T-cell (primary cell): ENCODE measurements around the gene DYRK4. TPM values are rescaled to one million over a fixed set of nuclear protein-coding genes. Genes with fewer than 3 reads are reported as not detected.

Experiments
- ATAC-seq, 4 experiments: fragments of 200-7000 bp in 3 of 4; fragments of 150-1000 bp in 1 of 4; cut with Tn5 transposase; replicated peaks in 1 of 4; 1 replicate in 3 of 4; 2 replicates in 1 of 4; pipeline ENCODE4 v1.10.0; 2021; ENCODE audit warnings: moderate library complexity in 3 of 4, mild to moderate bottlenecking in 2 of 4, moderate number of reproducible peaks in 1 of 4
- CTCF ChIA-PET, 2 donors: fragments of 300-600 bp; sonication (Branson Sonifier 250); formaldehyde crosslinking; loops; one replicate each; lab custom pipeline; 2022; ENCODE audit warnings: antibody characterized with exemption in 2 of 2; lab: Charles Lee
- POLR2A ChIA-PET, 2 donors: fragments of 300-600 bp; sonication (Branson Sonifier 250); formaldehyde crosslinking; loops; one replicate each; lab custom pipeline; 2022; ENCODE audit warnings: antibody characterized with exemption in 2 of 2; lab: Charles Lee
- DNase-seq, 35 experiments: peaks; one replicate each; pipeline versions ENCODE4 v3.0.0 to v3.0.0-alpha.2; 2013 to 2023
- H3K27ac ChIP-seq: one replicate; pipeline ENCODE4 v1.5.1; 2013; ENCODE audit warnings: low read length
- H3K27me3 ChIP-seq, 2 experiments: replicated peaks in 1 of 2; 1 replicate in 1 of 2; 2 replicates in 1 of 2; pipeline versions ENCODE4 v1.6.1 to v1.7.0; 2013; ENCODE audit warnings: low read length in 1 of 2, mixed read lengths in 1 of 2; ENCODE audit not compliant: control insufficient read depth in 2 of 2, insufficient read depth in 2 of 2; ENCODE audit errors: extremely low read depth in 1 of 2
- H3K36me3 ChIP-seq, 2 donors: 1 replicate in 1 of 2; 2 replicates in 1 of 2; pipeline versions ENCODE4 v1.6.1 to v1.7.0; 2013; ENCODE audit warnings: low read length in 1 of 2; ENCODE audit not compliant: control insufficient read depth in 2 of 2, insufficient read depth in 1 of 2; ENCODE audit errors: extremely low read depth in 1 of 2
- H3K4me1 ChIP-seq, 2 experiments: 1 replicate in 1 of 2; 2 replicates in 1 of 2; pipeline versions ENCODE4 v1.6.1 to v1.7.0; 2013; ENCODE audit warnings: low read length in 2 of 2, mixed read lengths in 1 of 2; ENCODE audit not compliant: insufficient read depth in 2 of 2, control insufficient read depth in 1 of 2; ENCODE audit errors: extremely low read depth in 1 of 2
- H3K4me3 ChIP-seq, 2 donors: 1 replicate in 1 of 2; 2 replicates in 1 of 2; pipeline versions ENCODE4 v1.5.1 to v1.7.0; 2013; ENCODE audit warnings: mild to moderate bottlenecking in 2 of 2, low read length in 1 of 2, moderate library complexity in 1 of 2; ENCODE audit not compliant: control insufficient read depth in 1 of 2; ENCODE audit errors: extremely low read depth in 1 of 2
- H3K9me3 ChIP-seq: 2 replicates; pipeline ENCODE4 v1.7.0; 2013
- H3K27ac Mint-ChIP-seq, 2 donors: one replicate each; pipeline ENCODE4 v1.8.0; 2020 to 2021; ENCODE audit warnings: mild to moderate bottlenecking in 2 of 2, mixed read lengths in 2 of 2
- H3K27me3 Mint-ChIP-seq, 2 donors: one replicate each; pipeline ENCODE4 v1.8.0; 2021 to 2022; ENCODE audit warnings: mixed read lengths in 2 of 2
- H3K36me3 Mint-ChIP-seq: one replicate; pipeline ENCODE4 v1.8.0; 2021; ENCODE audit warnings: mixed read lengths
- H3K4me1 Mint-ChIP-seq, 3 donors: one replicate each; pipeline ENCODE4 v1.8.0; 2020 to 2022; ENCODE audit warnings: mixed read lengths in 3 of 3, mild to moderate bottlenecking in 1 of 3
- H3K4me3 Mint-ChIP-seq, 3 donors: one replicate each; pipeline ENCODE4 v1.8.0; 2020 to 2022; ENCODE audit warnings: mild to moderate bottlenecking in 3 of 3, mixed read lengths in 3 of 3, moderate library complexity in 3 of 3
- H3K9me3 Mint-ChIP-seq, 3 donors: one replicate each; pipeline ENCODE4 v1.8.0; 2020 to 2022; ENCODE audit warnings: mixed read lengths in 3 of 3
- WGBS: methylation state at CpG from one replicate; pipeline ENCODE4 v1.1.5; 2013; ENCODE audit warnings: missing lambda C conversion rate; ENCODE audit not compliant: insufficient coverage; 5-methylcytosine and 5-hydroxymethylcytosine counted together
- total RNA-seq, 35 experiments: library from RNA in 6 of 35; stranded (reverse) in 6 of 35; fragments of 120-200 nt in 1 of 35; gene quantifications; one replicate each; pipeline versions ENCODE4 v1.2.1 to v1.2.4 and lab custom pipeline; 2013 to 2026

The DYRK4 gene
- total RNA-seq, 5 donors from 2014 or later (not counting 1 experiment from before 2014, with no cell fraction given) = 11.0 to 24.8 (median 17.6) TPM

GRCh38 chr12:4584896-4585295 lies 22.9 kb downstream of the DYRK4 start:
- H3K36me3 Mint-ChIP-seq = no peaks in the 10 kb centered on the region
- Histone ChIP-seq H3K27me3 (peaks cover 0 to 25% of the 10 kb centered on the region in 2 experiments), H3K9me3 (no peaks in the 10 kb centered on the region), H3K36me3 (no peaks in the 10 kb centered on the region), H3K4me1 (no peaks in the 10 kb centered on the region), H3K27ac (no peak overlapping the region), H3K4me3 (no peak overlapping the region)
- CTCF ChIA-PET = no interaction called here
- H3K9me3 Mint-ChIP-seq = no peaks in the 10 kb centered on the region
- DNase-seq (no peak), ATAC-seq (no peak)
- WGBS = 90% methylated on average over 7 of the region's 7 CpGs
- no peak overlapping the region for H3K27ac Mint-ChIP-seq
- POLR2A ChIA-PET = no interaction called here
- no peak overlapping the region for H3K4me3 Mint-ChIP-seq
- H3K27me3 Mint-ChIP-seq = peaks cover 19 to 20% of the 10 kb centered on the region in 2 donors
- H3K4me1 Mint-ChIP-seq = no peaks in the 10 kb centered on the region

- DNase-seq (no peak), ATAC-seq (no peak)
- Mint-ChIP-seq H3K4me3 (no peak overlapping the region), H3K36me3 (no peaks in the 10 kb centered on the region), H3K27me3 (peaks cover 15 to 16% of the 10 kb centered on the region in 2 donors), H3K9me3 (no peaks in the 10 kb centered on the region), H3K27ac (no peak overlapping the region), H3K4me1 (no peaks in the 10 kb centered on the region)
- H3K4me1 ChIP-seq = no peaks in the 10 kb centered on the region
- ChIA-PET POLR2A (no interaction called here), CTCF (interaction anchor here in 1 of 2 donors (0.6 kb wide), 1 partner anchor 127 kb away, joined by 3 read pairs; no protein-coding TSS in a partner anchor)
- H3K27me3 ChIP-seq = peaks cover 0 to 15% of the 10 kb centered on the region in 2 experiments
- no peak overlapping the region for H3K4me3 ChIP-seq
- H3K36me3 ChIP-seq = no peaks in the 10 kb centered on the region
- H3K27ac ChIP-seq = no peak overlapping the region
- 66% methylated on average over 3 of the region's 5 CpGs for WGBS
- H3K9me3 ChIP-seq = no peaks in the 10 kb centered on the region
These were observed 24.5 kb downstream of the DYRK4 start for GRCh38 chr12:4586500-4586899.

- 70% methylated on average over 2 of the region's 9 CpGs for WGBS
- no peaks in the 10 kb centered on the region for H3K4me1 Mint-ChIP-seq
- H3K27me3 ChIP-seq = peaks cover 0 to 16% of the 10 kb centered on the region in 2 experiments
These were observed 25.1 kb downstream of the DYRK4 start for GRCh38 chr12:4587108-4587507.

GRCh38 chr12:4588916-4589315 lies 26.9 kb downstream of the DYRK4 start:
- Mint-ChIP-seq H3K9me3 (no peaks in the 10 kb centered on the region), H3K4me3 (no peak overlapping the region), H3K4me1 (no peaks in the 10 kb centered on the region), H3K27ac (no peak overlapping the region), H3K36me3 (no peaks in the 10 kb centered on the region), H3K27me3 (peaks cover 8 to 12% of the 10 kb centered on the region in 2 donors)
- Histone ChIP-seq H3K36me3 (no peaks in the 10 kb centered on the region), H3K9me3 (no peaks in the 10 kb centered on the region), H3K4me1 (no peaks in the 10 kb centered on the region), H3K4me3 (no peak overlapping the region), H3K27me3 (peaks cover 0 to 7% of the 10 kb centered on the region in 2 experiments), H3K27ac (no peak overlapping the region)
- ATAC-seq (no peak), DNase-seq (no peak)
- CTCF ChIA-PET = no interaction called here
- POLR2A ChIA-PET = no interaction called here
- WGBS = no CpG with 5 or more reads among the region's 3 CpGs

More at GRCh38 chr12:4587108-4587507, 25.1 kb downstream of the DYRK4 start:
- DNase-seq (no peak), ATAC-seq (no peak)
- Histone ChIP-seq H3K4me1 (no peaks in the 10 kb centered on the region), H3K4me3 (no peak overlapping the region), H3K36me3 (no peaks in the 10 kb centered on the region), H3K27ac (no peak overlapping the region), H3K9me3 (no peaks in the 10 kb centered on the region)
- ChIA-PET POLR2A (no interaction called here), CTCF (no interaction called here)
- H3K27ac Mint-ChIP-seq = no peak overlapping the region
- no peaks in the 10 kb centered on the region for H3K9me3 Mint-ChIP-seq
- H3K4me3 Mint-ChIP-seq = no peak overlapping the region
- no peaks in the 10 kb centered on the region for H3K36me3 Mint-ChIP-seq
- H3K27me3 Mint-ChIP-seq = peaks cover 15 to 16% of the 10 kb centered on the region in 2 donors

GRCh38 chr12:4589941-4590340 lies 27.9 kb downstream of the DYRK4 start:
- Histone ChIP-seq H3K4me3 (no peak overlapping the region), H3K27ac (no peak overlapping the region), H3K27me3 (peaks cover 0 to 7% of the 10 kb centered on the region in 2 experiments), H3K9me3 (no peaks in the 10 kb centered on the region), H3K36me3 (no peaks in the 10 kb centered on the region), H3K4me1 (no peaks in the 10 kb centered on the region)
- DNase-seq (no peak), ATAC-seq (no peak)
- H3K27ac Mint-ChIP-seq = no peak overlapping the region
- no peaks in the 10 kb centered on the region for H3K36me3 Mint-ChIP-seq
- no peak overlapping the region for H3K4me3 Mint-ChIP-seq
- POLR2A ChIA-PET = no interaction called here
- H3K27me3 Mint-ChIP-seq = peaks cover 4 to 9% of the 10 kb centered on the region in 2 donors
- no peaks in the 10 kb centered on the region for H3K9me3 Mint-ChIP-seq
- WGBS = 38% methylated on average over 1 of the region's 2 CpGs
- H3K4me1 Mint-ChIP-seq = no peaks in the 10 kb centered on the region
- CTCF ChIA-PET = interaction anchor here in 1 of 2 donors (0.6 kb wide), 1 partner anchor 15 kb away, joined by 3 read pairs; no protein-coding TSS in a partner anchor

DNA sequence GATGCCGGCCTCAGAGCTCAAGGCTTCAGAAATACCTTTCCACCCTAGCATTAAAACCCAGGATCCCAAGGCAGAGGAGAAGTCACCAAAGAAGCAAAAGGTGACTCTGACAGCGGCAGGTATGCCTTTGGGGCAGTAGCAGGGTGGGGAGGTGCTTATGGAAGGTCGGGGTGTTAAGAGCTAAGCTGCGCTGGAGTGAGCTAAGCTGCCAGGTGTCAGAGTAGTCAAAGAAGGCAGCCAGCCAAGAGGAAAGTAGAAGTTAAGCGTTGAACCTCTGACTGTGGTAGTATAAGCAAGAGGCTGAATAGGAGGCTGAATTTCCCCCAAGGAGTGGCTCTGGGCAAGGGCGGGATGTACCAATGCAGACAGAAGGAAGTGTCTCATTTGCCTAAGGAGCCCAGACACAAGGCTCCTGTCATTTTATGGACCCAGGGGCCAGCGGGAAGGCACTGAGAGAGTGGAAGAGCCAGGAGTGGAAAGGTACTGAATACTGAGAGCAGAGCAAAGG lies 29.2 kb downstream of the DYRK4 start:
- H3K4me1 Mint-ChIP-seq = no peaks in the 10 kb centered on the region
- ChIA-PET CTCF (interaction anchor here in 1 of 2 donors (0.6 kb wide), 1 partner anchor 14 kb away, joined by 3 read pairs; no protein-coding TSS in a partner anchor), POLR2A (no interaction called here)
- H3K36me3 Mint-ChIP-seq = no peaks in the 10 kb centered on the region
- no peak overlapping the region for H3K4me3 Mint-ChIP-seq
- no peaks in the 10 kb centered on the region for H3K9me3 Mint-ChIP-seq
- no peak overlapping the region for H3K27ac Mint-ChIP-seq
- Histone ChIP-seq H3K9me3 (no peaks in the 10 kb centered on the region), H3K36me3 (no peaks in the 10 kb centered on the region), H3K4me3 (no peak overlapping the region), H3K4me1 (no peaks in the 10 kb centered on the region), H3K27ac (no peak overlapping the region), H3K27me3 (peaks cover 0 to 9% of the 10 kb centered on the region in 2 experiments)
- peaks cover 4 to 5% of the 10 kb centered on the region in 2 donors for H3K27me3 Mint-ChIP-seq
- ATAC-seq (no peak), DNase-seq (no peak)
- 87% methylated on average over 5 of the region's 7 CpGs for WGBS
